HepG2 (cell line): ENCODE data around the gene ZAR1L. TPM values are rescaled to one million over a fixed set of nuclear protein-coding genes. Genes with fewer than 3 reads are reported as not detected.

Source experiments
- DPF2 ChIP-seq: sonication (generic); formaldehyde crosslinking; IDR thresholded peaks from 2 replicates; pipeline ENCODE4 v1.4.0; 2020; ENCODE audit warnings: mild to moderate bottlenecking, low read depth, missing genetic modification reagents, borderline replicate concordance
- GABPB1 ChIP-seq: IDR thresholded peaks from 2 replicates; pipeline ENCODE4 v1.6.1; 2016; ENCODE audit warnings: mild to moderate bottlenecking, missing genetic modification reagents, moderate library complexity, missing compliant biosample characterization
- GLI4 ChIP-seq: sonication (generic); formaldehyde crosslinking; IDR thresholded peaks from 2 replicates; pipeline ENCODE4 v1.5.1; 2020; ENCODE audit warnings: missing genetic modification reagents, mild to moderate bottlenecking, moderate library complexity, borderline replicate concordance
- HCFC1 ChIP-seq: fragments of 150-350 bp; IDR thresholded peaks from 2 replicates; pipeline ENCODE4 v1.6.1; 2014; ENCODE audit warnings: low read depth, low read length
- KDM6A ChIP-seq: IDR thresholded peaks from 2 replicates; pipeline ENCODE4 v1.6.1; 2016; ENCODE audit warnings: low read depth
- LCORL ChIP-seq, 2 experiments: fragments of 450-650 bp in 1 of 2; sonication (generic) in 1 of 2; formaldehyde crosslinking in 1 of 2; IDR thresholded peaks; 2 replicates each; pipeline versions ENCODE4 v1.5.0 to v1.6.1; 2017 to 2020; ENCODE audit warnings: antibody characterized with exemption in 1 of 2, missing genetic modification reagents in 1 of 2
- NBN ChIP-seq: fragments of 450-650 bp; conservative IDR thresholded peaks from 2 replicates; pipeline ENCODE4 v1.6.1; 2017
- NR2F2 ChIP-seq: IDR thresholded peaks from 2 replicates; pipeline ENCODE4 v1.6.1; 2012; ENCODE audit warnings: low read depth, inconsistent platforms, borderline replicate concordance
- SMC3 ChIP-seq: IDR thresholded peaks from 2 replicates; pipeline ENCODE4 v1.6.1; 2011; ENCODE audit warnings: low read length, improper control_type of control experiment
- SP140L ChIP-seq: sonication (generic); formaldehyde crosslinking; IDR thresholded peaks from 2 replicates; pipeline ENCODE4 v1.4.0; 2020; ENCODE audit warnings: missing genetic modification reagents, borderline replicate concordance
- THAP11 ChIP-seq: IDR thresholded peaks from 2 replicates; pipeline ENCODE4 v1.6.1; 2016; ENCODE audit warnings: missing biosample characterization, missing genetic modification reagents
- ZNF598 ChIP-seq: sonication (generic); formaldehyde crosslinking; IDR thresholded peaks from 2 replicates; pipeline ENCODE4 v1.5.1; 2020; ENCODE audit warnings: mild to moderate bottlenecking, missing genetic modification reagents, borderline replicate concordance
- ZSCAN25 ChIP-seq: sonication (generic); formaldehyde crosslinking; IDR thresholded peaks from 2 replicates; pipeline ENCODE4 v1.8.0; 2022; ENCODE audit warnings: mild to moderate bottlenecking, missing genetic modification reagents
- polyA plus RNA-seq, 8 experiments: library from polyadenylated mRNA; depleted of rRNA in 3 of 8; stranded (reverse) in 7 of 8; unstranded in 1 of 8; fragments of >200 nt; fragmentation: Illumina TruSeq in 4 of 8; extraction: Trizol in 4 of 8; gene quantifications; 2 replicates each; pipeline versions ENCODE4 v1.2.1 to v1.2.3, GENCODE V29; 2011 to 2016; ENCODE audit warnings: low read depth in 4 of 8, missing spikeins in 1 of 8, mixed read lengths in 1 of 8; ENCODE audit not compliant: insufficient read depth in 1 of 8
- total RNA-seq, 5 experiments: library from RNA; depleted of rRNA; stranded (reverse); fragments of >200 nt; fragmentation: Illumina TruSeq; extraction: Trizol; gene quantifications; 2 replicates each; pipeline ENCODE4 v1.2.3, GENCODE V29; 2016; ENCODE audit warnings: low read depth in 1 of 5
- TF ChIP-seq, protein P1 (sequence below): sonication (generic); formaldehyde crosslinking; IDR thresholded peaks from 2 replicates; pipeline ENCODE4 v1.4.0; 2020; ENCODE audit warnings: mild to moderate bottlenecking, missing genetic modification reagents
- TF ChIP-seq, protein P2 (sequence below): sonication (generic); formaldehyde crosslinking; IDR thresholded peaks from 2 replicates; pipeline ENCODE4 v1.4.0; 2020; ENCODE audit warnings: missing genetic modification reagents, borderline replicate concordance
- TF ChIP-seq, protein P3 (sequence below): IDR thresholded peaks from 2 replicates; pipeline ENCODE4 v1.6.1; 2012; ENCODE audit warnings: inconsistent platforms
- TF ChIP-seq, protein P4 (sequence below): IDR thresholded peaks from 2 replicates; pipeline ENCODE4 v1.6.1; 2012; ENCODE audit warnings: low read depth, low read length, improper control_type of control experiment
- TF ChIP-seq, protein P5 (sequence below): IDR thresholded peaks from 2 replicates; pipeline ENCODE4 v1.6.1; 2016; ENCODE audit warnings: missing compliant biosample characterization, missing genetic modification reagents, borderline replicate concordance

Gene ZAR1L
- total and polyA plus RNA-seq, 2 of the 13 experiments (the other 11 are each of a cell fraction or from before 2014, with no cell fraction given), result 0.09 TPM; not detected in 1

DNA sequence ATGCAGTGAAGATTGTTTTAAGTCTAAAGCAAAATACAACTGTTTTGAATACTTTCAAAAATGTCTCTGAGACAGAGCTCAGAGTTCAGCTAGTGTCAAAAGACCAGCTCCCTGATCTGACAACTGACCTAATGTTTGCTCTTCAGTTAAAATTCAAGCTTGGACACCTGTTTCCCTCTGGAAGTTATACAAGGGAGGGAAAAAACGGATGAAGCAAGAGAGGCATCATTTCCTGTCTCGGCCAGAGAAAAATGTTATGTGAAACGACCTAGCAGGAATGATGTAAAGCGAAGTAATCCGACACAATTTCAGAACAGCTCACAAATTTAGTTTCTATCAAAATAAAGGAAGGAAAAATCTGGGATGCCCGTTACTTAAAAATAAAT, 59.4 kb downstream of the ZAR1L start (continued):
- TF ChIP-seq, protein P1, sequence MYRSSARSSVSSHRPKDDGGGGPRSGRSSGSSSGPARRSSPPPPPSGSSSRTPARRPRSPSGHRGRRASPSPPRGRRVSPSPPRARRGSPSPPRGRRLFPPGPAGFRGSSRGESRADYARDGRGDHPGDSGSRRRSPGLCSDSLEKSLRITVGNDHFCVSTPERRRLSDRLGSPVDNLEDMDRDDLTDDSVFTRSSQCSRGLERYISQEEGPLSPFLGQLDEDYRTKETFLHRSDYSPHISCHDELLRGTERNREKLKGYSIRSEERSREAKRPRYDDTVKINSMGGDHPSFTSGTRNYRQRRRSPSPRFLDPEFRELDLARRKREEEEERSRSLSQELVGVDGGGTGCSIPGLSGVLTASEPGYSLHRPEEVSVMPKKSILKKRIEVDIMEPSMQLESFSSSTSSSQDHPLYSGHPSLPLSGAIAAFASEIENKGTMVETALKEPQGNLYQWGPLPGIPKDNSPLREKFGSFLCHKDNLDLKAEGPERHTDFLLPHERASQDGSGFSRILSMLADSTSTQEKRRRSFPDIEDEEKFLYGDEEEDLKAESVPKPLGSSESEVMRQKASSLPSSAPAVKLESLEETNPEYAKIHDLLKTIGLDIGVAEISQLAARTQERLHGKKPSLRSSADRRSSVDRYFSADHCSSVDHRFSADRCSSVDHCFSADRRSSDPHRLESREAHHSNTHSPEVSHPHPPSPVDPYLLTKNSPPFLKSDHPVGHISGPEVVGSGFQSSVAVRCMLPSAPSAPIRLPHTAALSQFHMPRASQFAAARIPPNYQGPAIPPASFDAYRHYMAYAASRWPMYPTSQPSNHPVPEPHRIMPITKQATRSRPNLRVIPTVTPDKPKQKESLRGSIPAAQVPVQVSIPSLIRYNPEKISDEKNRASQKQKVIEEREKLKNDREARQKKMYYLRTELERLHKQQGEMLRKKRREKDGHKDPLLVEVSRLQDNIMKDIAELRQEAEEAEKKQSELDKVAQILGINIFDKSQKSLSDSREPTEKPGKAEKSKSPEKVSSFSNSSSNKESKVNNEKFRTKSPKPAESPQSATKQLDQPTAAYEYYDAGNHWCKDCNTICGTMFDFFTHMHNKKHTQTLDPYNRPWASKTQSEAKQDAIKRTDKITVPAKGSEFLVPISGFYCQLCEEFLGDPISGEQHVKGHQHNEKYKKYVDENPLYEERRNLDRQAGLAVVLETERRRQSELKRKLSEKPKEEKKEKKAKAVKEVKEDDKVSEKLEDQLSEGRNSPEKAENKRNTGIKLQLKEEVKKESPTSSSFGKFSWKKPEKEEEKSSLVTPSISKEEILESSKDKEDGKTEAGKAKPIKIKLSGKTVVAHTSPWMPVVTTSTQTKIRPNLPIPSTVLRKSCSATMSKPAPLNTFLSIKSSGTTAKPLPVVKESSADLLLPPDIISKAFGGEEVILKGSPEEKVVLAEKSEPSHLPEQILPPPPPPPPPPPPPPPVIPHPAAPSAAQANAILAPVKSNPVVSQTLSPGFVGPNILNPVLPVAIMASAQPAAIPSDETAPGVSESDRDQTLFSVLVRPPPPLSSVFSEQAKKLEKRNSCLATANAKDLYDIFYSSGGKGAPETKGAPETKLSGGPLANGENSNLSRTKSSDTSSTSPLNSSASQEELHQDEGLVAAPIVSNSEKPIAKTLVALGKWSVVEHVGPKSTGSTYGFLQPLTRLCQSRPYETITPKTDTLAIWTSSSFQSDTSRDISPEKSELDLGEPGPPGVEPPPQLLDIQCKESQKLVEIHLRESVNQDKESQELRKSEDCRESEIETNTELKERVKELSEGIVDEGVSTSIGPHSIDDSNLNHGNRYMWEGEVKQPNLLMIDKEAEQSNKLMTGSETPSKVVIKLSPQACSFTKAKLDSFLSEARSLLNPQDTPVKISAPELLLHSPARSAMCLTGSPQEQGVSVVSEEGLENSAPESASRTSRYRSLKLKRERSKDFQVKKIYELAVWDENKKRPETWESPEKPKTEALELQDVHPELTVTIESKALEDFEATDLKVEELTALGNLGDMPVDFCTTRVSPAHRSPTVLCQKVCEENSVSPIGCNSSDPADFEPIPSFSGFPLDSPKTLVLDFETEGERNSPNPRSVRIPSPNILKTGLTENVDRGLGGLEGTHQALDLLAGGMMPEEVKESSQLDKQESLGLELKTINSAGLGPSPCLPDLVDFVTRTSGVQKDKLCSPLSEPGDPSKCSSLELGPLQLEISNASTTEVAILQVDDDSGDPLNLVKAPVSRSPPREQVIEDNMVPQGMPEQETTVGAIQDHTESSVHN (CRISPR knock-in tag), result no peak
- TF ChIP-seq GABPB1 (CRISPR knock-in tag) (peak; percentile 53; the same call in 1 of the 2 replicates), NBN (no peak), DPF2 (CRISPR knock-in tag) (peak; percentile 16; the same call in 1 of the 2 replicates), HCFC1 (no peak), KDM6A (CRISPR knock-in tag) (peak; percentile 77), ZSCAN25 (CRISPR knock-in tag) (peak; percentile 23; the same call in 1 of the 2 replicates), NR2F2 (peak; percentile 59; the same call in 1 of the 2 replicates), SP140L (CRISPR knock-in tag) (no peak), ZNF598 (CRISPR knock-in tag) (no peak), LCORL (IDR thresholded peaks at IDR 0.05) (peak; percentile 96), LCORL (CRISPR knock-in tag; IDR thresholded peaks at IDR 0.05) (no peak), SMC3 (0 out of 2 replicates have a peak, but pooled peaks have one; percentile 17), THAP11 (no peak; the same call in 1 of the 2 replicates), GLI4 (CRISPR knock-in tag) (no peak)
- TF ChIP-seq, protein P2, sequence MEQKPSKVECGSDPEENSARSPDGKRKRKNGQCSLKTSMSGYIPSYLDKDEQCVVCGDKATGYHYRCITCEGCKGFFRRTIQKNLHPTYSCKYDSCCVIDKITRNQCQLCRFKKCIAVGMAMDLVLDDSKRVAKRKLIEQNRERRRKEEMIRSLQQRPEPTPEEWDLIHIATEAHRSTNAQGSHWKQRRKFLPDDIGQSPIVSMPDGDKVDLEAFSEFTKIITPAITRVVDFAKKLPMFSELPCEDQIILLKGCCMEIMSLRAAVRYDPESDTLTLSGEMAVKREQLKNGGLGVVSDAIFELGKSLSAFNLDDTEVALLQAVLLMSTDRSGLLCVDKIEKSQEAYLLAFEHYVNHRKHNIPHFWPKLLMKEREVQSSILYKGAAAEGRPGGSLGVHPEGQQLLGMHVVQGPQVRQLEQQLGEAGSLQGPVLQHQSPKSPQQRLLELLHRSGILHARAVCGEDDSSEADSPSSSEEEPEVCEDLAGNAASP, result peak; percentile 81; the same call in 1 of the 2 replicates
- TF ChIP-seq, protein P3, sequence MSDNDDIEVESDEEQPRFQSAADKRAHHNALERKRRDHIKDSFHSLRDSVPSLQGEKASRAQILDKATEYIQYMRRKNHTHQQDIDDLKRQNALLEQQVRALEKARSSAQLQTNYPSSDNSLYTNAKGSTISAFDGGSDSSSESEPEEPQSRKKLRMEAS, result 0 out of 2 replicates have a peak, but pooled peaks have one; percentile 15
- TF ChIP-seq, protein P4, sequence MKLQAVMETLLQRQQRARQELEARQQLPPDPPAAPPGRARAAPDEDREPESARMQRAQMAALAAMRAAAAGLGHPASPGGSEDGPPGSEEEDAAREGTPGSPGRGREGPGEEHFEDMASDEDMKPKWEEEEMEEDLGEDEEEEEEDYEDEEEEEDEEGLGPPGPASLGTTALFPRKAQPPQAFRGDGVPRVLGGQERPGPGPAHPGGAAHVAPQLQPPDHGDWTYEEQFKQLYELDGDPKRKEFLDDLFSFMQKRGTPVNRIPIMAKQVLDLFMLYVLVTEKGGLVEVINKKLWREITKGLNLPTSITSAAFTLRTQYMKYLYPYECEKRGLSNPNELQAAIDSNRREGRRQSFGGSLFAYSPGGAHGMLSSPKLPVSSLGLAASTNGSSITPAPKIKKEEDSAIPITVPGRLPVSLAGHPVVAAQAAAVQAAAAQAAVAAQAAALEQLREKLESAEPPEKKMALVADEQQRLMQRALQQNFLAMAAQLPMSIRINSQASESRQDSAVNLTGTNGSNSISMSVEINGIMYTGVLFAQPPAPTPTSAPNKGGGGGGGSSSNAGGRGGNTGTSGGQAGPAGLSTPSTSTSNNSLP, result peak; percentile 64
- TF ChIP-seq, protein P5, sequence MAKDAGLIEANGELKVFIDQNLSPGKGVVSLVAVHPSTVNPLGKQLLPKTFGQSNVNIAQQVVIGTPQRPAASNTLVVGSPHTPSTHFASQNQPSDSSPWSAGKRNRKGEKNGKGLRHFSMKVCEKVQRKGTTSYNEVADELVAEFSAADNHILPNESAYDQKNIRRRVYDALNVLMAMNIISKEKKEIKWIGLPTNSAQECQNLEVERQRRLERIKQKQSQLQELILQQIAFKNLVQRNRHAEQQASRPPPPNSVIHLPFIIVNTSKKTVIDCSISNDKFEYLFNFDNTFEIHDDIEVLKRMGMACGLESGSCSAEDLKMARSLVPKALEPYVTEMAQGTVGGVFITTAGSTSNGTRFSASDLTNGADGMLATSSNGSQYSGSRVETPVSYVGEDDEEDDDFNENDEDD (CRISPR knock-in tag), result peak; percentile 83; the same call in 1 of the 2 replicates
